SK-N-SH treated with all-trans-retinoic acid at 6 μM for 48 hours (cell line): ENCODE data around the gene ZNF8.

Experiments used
- ARNTL ChIP-seq: fragments of 450-650 bp; formaldehyde crosslinking; IDR thresholded peaks from 2 replicates; pipeline ENCODE4 v1.5.0; 2020; ENCODE audit warnings: low read depth, mild to moderate bottlenecking, moderate library complexity, borderline replicate concordance
- CREB5 ChIP-seq: fragments of 250-450 bp; sonication (Bioruptor Pico); IDR thresholded peaks from 2 replicates; pipeline ENCODE4 v1.5.1; 2020; ENCODE audit warnings: low read depth, mild to moderate bottlenecking, moderate library complexity
- ISL1 ChIP-seq: fragments of 250-450 bp; sonication (Bioruptor Pico); IDR thresholded peaks from 2 replicates; pipeline ENCODE4 v2.1.2; 2022; ENCODE audit warnings: mild to moderate bottlenecking, moderate library complexity
- OSR1 ChIP-seq: fragments of 250-450 bp; sonication (Bioruptor Pico); IDR thresholded peaks from 2 replicates; pipeline ENCODE4 v1.8.0; 2022; ENCODE audit warnings: moderate library complexity, mild to moderate bottlenecking, inconsistent platforms
- POU6F1 ChIP-seq: fragments of 250-450 bp; sonication (Bioruptor Pico); IDR thresholded peaks from 2 replicates; pipeline ENCODE4 v1.8.0; 2021; ENCODE audit warnings: low read depth, mild to moderate bottlenecking, moderate library complexity, borderline replicate concordance
- RARB ChIP-seq: fragments of 250-450 bp; sonication (Bioruptor Pico); IDR thresholded peaks from 2 replicates; pipeline ENCODE4 v1.8.0; 2021; ENCODE audit warnings: mild to moderate bottlenecking, moderate library complexity
- SNAI2 ChIP-seq: fragments of 250-450 bp; sonication (Bioruptor Pico); IDR thresholded peaks from 2 replicates; pipeline ENCODE4 v1.5.0; 2020; ENCODE audit warnings: mild to moderate bottlenecking, moderate library complexity
- ZC3H10 ChIP-seq: fragments of 250-450 bp; sonication (Bioruptor Pico); IDR thresholded peaks from 2 replicates; pipeline ENCODE4 v1.5.1; 2021; ENCODE audit warnings: mild to moderate bottlenecking, moderate library complexity
- ZFP3 ChIP-seq: fragments of 250-450 bp; sonication (Bioruptor Pico); IDR thresholded peaks from 2 replicates; pipeline ENCODE4 v1.5.0; 2020; ENCODE audit warnings: mild to moderate bottlenecking, moderate library complexity
- TF ChIP-seq, protein P1 (sequence below): fragments of 250-450 bp; sonication (Bioruptor Pico); IDR thresholded peaks from 2 replicates; pipeline ENCODE4 v1.8.0; 2020; ENCODE audit warnings: mild to moderate bottlenecking, moderate library complexity, borderline replicate concordance
- TF ChIP-seq, protein P2 (sequence below): fragments of 250-450 bp; sonication (Bioruptor Pico); IDR thresholded peaks from 2 replicates; pipeline ENCODE4 v1.5.0; 2020; ENCODE audit warnings: mild to moderate bottlenecking, moderate library complexity

DNA sequence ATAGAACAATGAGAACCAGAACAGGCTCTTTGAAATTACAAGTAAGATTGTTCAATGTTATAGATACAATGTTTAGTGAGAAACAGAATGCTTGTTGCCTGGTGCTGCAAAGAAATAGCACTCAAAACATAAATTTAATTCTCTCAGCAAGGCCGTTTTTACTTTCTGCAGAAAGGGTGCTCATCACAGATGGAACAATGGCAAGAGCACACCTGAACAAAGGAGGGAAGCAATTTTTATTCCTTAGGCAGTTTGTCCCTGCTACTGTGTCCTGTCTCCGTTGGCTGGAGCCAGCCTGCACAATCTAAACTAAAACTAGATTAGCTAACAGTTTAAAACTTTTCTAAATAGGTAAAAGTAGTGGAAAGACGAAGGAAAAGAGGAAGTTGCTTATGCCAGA is 10.4 kb upstream of the ZNF8 start:
- no peak for TF ChIP-seq CREB5 (CRISPR knock-in tag)
- TF ChIP-seq ZFP3 (CRISPR knock-in tag) = no peak
- TF ChIP-seq, protein P1, sequence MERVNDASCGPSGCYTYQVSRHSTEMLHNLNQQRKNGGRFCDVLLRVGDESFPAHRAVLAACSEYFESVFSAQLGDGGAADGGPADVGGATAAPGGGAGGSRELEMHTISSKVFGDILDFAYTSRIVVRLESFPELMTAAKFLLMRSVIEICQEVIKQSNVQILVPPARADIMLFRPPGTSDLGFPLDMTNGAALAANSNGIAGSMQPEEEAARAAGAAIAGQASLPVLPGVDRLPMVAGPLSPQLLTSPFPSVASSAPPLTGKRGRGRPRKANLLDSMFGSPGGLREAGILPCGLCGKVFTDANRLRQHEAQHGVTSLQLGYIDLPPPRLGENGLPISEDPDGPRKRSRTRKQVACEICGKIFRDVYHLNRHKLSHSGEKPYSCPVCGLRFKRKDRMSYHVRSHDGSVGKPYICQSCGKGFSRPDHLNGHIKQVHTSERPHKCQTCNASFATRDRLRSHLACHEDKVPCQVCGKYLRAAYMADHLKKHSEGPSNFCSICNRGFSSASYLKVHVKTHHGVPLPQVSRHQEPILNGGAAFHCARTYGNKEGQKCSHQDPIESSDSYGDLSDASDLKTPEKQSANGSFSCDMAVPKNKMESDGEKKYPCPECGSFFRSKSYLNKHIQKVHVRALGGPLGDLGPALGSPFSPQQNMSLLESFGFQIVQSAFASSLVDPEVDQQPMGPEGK (CRISPR knock-in tag) = no peak
- no peak for TF ChIP-seq ZC3H10 (CRISPR knock-in tag)
- TF ChIP-seq, protein P2, sequence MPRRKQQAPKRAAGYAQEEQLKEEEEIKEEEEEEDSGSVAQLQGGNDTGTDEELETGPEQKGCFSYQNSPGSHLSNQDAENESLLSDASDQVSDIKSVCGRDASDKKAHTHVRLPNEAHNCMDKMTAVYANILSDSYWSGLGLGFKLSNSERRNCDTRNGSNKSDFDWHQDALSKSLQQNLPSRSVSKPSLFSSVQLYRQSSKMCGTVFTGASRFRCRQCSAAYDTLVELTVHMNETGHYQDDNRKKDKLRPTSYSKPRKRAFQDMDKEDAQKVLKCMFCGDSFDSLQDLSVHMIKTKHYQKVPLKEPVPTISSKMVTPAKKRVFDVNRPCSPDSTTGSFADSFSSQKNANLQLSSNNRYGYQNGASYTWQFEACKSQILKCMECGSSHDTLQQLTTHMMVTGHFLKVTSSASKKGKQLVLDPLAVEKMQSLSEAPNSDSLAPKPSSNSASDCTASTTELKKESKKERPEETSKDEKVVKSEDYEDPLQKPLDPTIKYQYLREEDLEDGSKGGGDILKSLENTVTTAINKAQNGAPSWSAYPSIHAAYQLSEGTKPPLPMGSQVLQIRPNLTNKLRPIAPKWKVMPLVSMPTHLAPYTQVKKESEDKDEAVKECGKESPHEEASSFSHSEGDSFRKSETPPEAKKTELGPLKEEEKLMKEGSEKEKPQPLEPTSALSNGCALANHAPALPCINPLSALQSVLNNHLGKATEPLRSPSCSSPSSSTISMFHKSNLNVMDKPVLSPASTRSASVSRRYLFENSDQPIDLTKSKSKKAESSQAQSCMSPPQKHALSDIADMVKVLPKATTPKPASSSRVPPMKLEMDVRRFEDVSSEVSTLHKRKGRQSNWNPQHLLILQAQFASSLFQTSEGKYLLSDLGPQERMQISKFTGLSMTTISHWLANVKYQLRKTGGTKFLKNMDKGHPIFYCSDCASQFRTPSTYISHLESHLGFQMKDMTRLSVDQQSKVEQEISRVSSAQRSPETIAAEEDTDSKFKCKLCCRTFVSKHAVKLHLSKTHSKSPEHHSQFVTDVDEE (CRISPR knock-in tag) = no peak
- TF ChIP-seq ISL1 (CRISPR knock-in tag) = no peak
- no peak for TF ChIP-seq SNAI2 (CRISPR knock-in tag)
- TF ChIP-seq OSR1 (CRISPR knock-in tag) = no peak
- TF ChIP-seq ARNTL (CRISPR knock-in tag) = no peak
- TF ChIP-seq POU6F1 (CRISPR knock-in tag) = no peak
- no peak for TF ChIP-seq RARB (CRISPR knock-in tag)
